SK-N-MC (cell line): ENCODE results near the gene INPP5A.

ENCODE experiments used
- DNase-seq: peaks from one replicate; pipeline ENCODE4 v3.0.0-alpha.2; 2011; ENCODE audit warnings: low read depth, low spot score
- H3K27ac ChIP-seq: fragments of 200-600 bp; sonication (generic); 2 replicates; pipeline ENCODE4 v1.5.1; 2016; ENCODE audit warnings: mixed run types
- H3K36me3 ChIP-seq: fragments of 200-600 bp; sonication (generic); 2 replicates; pipeline ENCODE4 v1.6.1; 2017; ENCODE audit warnings: antibody characterized with exemption, low read length, mixed read lengths; ENCODE audit not compliant: insufficient read depth
- H3K4me3 ChIP-seq: fragments of 200-600 bp; sonication (generic); 2 replicates; pipeline ENCODE4 v1.5.1; 2016
- H3K9ac ChIP-seq: fragments of 200-600 bp; sonication (generic); 2 replicates; pipeline ENCODE4 v1.8.0; 2017; ENCODE audit warnings: mixed run types, mixed read lengths; ENCODE audit not compliant: insufficient read length
- H3K9me3 ChIP-seq: fragments of 200-600 bp; sonication (generic); 2 replicates; pipeline ENCODE4 v1.6.1; 2017; ENCODE audit warnings: low read depth, mild to moderate bottlenecking, antibody characterized with exemption, low read length, moderate library complexity, mixed read lengths
- EZH2 ChIP-seq: fragments of 200-600 bp; sonication (generic); IDR thresholded peaks from one replicate; pipeline ENCODE4 v1.6.1; 2017; ENCODE audit warnings: antibody characterized with exemption
- FOXP2 ChIP-seq: optimal IDR thresholded peaks from 2 replicates; pipeline ENCODE3; 2011; ENCODE audit warnings: mild to moderate bottlenecking, moderate library complexity; ENCODE audit not compliant: insufficient read depth; ENCODE audit errors: extremely low read length, control extremely low read depth
- POLR2AphosphoS5 ChIP-seq: IDR thresholded peaks from 2 replicates; pipeline ENCODE4 v1.6.1; 2012; ENCODE audit warnings: mild to moderate bottlenecking, low read depth, low read length, borderline replicate concordance

Gene INPP5A

DNA sequence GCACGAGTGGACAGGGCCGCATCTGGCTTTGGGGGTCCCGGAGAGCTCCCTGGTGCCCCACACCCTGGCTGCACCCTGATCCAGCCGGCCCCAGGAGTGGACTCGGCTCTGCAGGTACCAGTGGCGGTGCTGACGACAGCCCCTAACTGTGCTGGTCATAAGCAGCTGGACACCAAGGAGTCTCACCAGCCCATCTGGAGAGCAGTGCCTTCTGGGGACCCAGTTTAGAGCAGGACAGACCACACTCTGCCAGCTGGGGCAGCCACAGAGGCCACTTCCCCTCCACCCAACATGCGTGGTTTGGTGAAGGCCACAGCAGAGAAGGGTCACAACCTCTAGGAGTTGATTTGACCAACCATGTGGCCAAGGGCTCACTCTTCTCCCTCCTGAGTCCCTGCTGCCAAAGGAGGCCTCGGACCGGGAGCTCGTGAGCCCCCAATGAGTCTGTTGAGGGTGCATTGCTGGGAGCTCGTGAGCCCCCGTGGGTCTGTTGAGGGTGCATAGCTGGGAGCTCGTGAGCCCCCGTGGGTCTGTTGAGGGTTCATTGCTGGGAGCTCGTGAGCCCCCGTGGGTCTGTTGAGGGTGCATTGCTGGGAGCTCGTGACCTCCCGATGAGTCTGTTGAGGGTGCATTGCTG, 16.0 kb upstream of the INPP5A start:
- no peak overlapping the region for H3K9ac ChIP-seq
- H3K27ac ChIP-seq, result no peak overlapping the region
- DNase-seq, result no peak
- H3K9me3 ChIP-seq, result no peaks in the 10 kb centered on the region
- no peaks in the 10 kb centered on the region for H3K36me3 ChIP-seq
- no peak for TF ChIP-seq POLR2AphosphoS5
- TF ChIP-seq FOXP2, result no peak
- no peak for TF ChIP-seq EZH2
- H3K4me3 ChIP-seq, result no peak overlapping the region

GRCh38 chr10:132522521-132523411, 14.8 kb upstream of the INPP5A start:
- TF ChIP-seq FOXP2 (no peak), POLR2AphosphoS5 (no peak), EZH2 (no peak)
- no peak for DNase-seq
- no peak overlapping the region for H3K27ac ChIP-seq
- no peak overlapping the region for H3K9ac ChIP-seq
- no peaks in the 10 kb centered on the region for H3K36me3 ChIP-seq
- no peak overlapping the region for H3K4me3 ChIP-seq
- no peaks in the 10 kb centered on the region for H3K9me3 ChIP-seq

- no peak for DNase-seq
- no peak overlapping the region for H3K27ac ChIP-seq
Measured at GRCh38 chr10:132523561-132524442, 13.8 kb upstream of the INPP5A start.

GRCh38 chr10:132524443-132525285, 12.9 kb upstream of the INPP5A start:
- Histone ChIP-seq H3K36me3 (no peaks in the 10 kb centered on the region), H3K9ac (no peak overlapping the region), H3K4me3 (no peak overlapping the region), H3K9me3 (no peaks in the 10 kb centered on the region), H3K27ac (no peak overlapping the region)
- no peak for DNase-seq
- no peak for TF ChIP-seq EZH2
- no peak for TF ChIP-seq POLR2AphosphoS5
- TF ChIP-seq FOXP2, result no peak

More at GRCh38 chr10:132523561-132524442, 13.8 kb upstream of the INPP5A start:
- Histone ChIP-seq H3K36me3 (no peaks in the 10 kb centered on the region), H3K4me3 (no peak overlapping the region), H3K9me3 (no peaks in the 10 kb centered on the region), H3K9ac (no peak overlapping the region)
- no peak for TF ChIP-seq POLR2AphosphoS5
- TF ChIP-seq FOXP2, result no peak

GRCh38 chr10:132526676-132527075, 10.9 kb upstream of the INPP5A start:
- Histone ChIP-seq H3K9me3 (no peaks in the 10 kb centered on the region), H3K4me3 (no peak overlapping the region), H3K27ac (no peak overlapping the region), H3K9ac (no peak overlapping the region), H3K36me3 (no peaks in the 10 kb centered on the region)
- TF ChIP-seq FOXP2 (no peak), EZH2 (no peak), POLR2AphosphoS5 (no peak)
- DNase-seq, result no peak

DNA sequence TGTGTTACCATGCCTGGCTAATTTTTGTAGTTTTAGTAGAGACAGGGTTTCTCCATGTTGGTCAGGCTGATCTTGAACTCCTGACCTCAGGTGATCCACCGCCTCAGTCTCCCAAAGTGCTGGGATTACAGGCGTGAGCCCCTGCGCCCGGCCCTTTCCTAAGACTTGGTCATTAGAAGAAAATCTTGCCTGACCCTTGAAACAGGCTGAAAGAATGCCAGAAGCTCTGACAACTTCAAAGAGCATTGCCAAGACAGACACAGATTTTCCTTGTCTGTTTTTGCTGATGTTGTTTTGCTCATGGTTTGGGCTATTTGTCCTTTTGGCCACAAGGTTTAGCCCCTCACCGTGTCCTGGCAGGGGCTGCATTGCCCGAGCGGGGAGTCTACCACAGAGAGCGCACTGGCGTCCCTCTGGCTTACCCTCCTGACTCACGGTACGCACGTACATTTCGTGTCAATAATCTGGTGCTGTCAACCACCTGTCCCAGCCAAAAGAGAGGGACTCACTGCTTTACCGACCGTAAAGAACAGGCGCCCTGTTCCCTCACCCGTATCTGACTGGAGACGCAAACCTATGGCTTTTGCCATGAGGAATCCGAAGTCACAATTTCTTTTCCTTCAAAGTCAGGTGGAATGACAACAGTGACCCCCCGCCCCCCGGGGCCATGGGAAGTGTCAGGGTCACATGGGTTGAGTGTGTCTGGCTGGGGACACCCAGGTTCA, 10.1 kb upstream of the INPP5A start:
- no peaks in the 10 kb centered on the region for H3K36me3 ChIP-seq
- no peak overlapping the region for H3K4me3 ChIP-seq
- no peak for DNase-seq
- no peak for TF ChIP-seq EZH2
- TF ChIP-seq POLR2AphosphoS5, result no peak
- TF ChIP-seq FOXP2, result no peak
- no peak overlapping the region for H3K27ac ChIP-seq
- no peaks in the 10 kb centered on the region for H3K9me3 ChIP-seq
- H3K9ac ChIP-seq, result no peak overlapping the region

DNA sequence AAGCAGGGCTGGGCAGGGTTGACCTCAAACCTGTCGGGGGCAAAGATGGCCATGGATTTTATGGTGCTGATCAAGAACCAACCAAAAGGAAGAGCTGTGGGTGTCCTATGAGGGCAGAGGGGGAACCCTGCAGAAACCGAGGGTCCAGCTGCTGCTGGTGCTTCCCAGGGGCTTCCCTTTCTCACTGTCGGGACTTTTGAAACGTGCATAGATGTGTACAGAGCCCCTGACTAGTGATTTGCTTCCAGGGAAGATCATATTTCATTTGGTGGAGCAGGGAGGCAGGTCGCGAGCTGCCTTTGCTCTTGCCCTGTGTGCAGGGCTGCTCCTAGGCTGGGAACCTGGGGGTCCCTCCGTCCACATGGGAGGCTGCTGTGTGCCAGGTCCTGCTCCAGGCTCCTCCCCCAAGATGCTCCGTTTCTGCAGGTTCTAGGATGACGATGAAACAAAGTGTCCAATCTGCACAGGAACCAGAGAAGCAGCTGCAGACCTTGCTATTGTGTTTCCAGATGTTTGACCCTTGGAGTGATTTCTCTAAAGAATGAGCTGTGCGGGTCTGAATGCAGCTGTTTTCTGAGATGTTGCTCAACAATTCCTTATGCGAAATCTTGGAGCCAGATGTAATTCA, 9.4 kb upstream of the INPP5A start:
- TF ChIP-seq EZH2 (no peak), FOXP2 (no peak), POLR2AphosphoS5 (no peak)
- Histone ChIP-seq H3K4me3 (no peak overlapping the region), H3K9ac (no peak overlapping the region), H3K36me3 (no peaks in the 10 kb centered on the region), H3K9me3 (no peaks in the 10 kb centered on the region), H3K27ac (no peak overlapping the region)
- DNase-seq, result no peak
